ENCODE data around the gene RBPJ.

GRCh38 chr4:26365537-26366150, 44.8 kb downstream of the RBPJ start:
- TF ChIP-seq CTCF (conservative IDR thresholded peaks at IDR 0.05) (no peak), EZH2 (IDR thresholded peaks at IDR 0.05; ENCODE audit: low read depth) (no peak)
